GM21447 (cell line): ENCODE data around the gene KLHDC8A.

ENCODE experiments used
- ATAC-seq: cut with Tn5 transposase; IDR thresholded peaks from one replicate; pipeline ENCODE4 v1.9.1; 2021; ENCODE audit not compliant: unreplicated experiment

KLHDC8A gene

DNA sequence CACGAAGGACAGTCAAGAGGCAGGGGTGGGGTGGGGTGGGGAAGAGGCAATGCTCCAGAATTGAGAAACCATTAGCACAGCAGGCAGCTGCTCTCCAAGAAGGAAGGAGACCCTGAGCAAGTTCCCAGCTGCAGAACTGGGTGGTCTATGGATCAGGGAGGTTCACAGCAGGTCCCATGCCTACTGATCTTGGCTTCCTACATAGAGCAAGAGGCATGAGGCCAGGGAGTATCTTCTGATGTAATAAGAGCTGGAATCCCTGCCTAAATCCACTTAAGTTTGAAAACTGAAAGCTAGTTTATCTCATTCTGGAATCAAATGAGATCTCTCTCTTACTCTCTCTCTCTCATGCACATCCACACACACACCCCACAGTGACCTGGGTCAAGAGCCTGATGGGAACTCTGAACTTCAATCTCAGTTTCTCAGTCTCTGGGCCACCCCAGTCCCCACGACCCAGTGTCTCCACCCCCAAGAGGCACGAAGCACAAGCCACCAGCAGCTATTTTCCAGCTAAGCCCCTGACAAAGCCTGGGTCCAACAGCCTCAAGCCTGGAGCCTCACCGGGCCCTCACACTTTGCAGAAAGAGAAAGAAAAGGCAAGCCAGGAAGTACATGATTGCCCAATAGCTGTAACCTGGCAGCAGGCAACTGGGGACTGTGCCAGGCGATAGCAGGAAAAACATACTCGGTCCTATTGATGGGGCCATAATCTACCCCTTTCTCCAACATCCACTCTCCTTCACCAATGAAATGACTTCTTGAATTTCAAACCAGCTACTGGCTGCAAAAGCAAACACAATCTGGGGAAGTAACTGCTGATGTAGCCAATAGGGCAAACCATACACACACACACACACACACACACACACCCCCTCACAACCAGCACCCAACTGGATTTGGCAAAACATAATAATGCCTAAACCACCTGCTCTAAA is 37.4 kb downstream of the KLHDC8A start:
- ATAC-seq: no peak

GRCh38 chr1:205318231-205318991 is 38.3 kb downstream of the KLHDC8A start:
- ATAC-seq: no peak

- ATAC-seq: no peak
Observed at GRCh38 chr1:205317311-205317917, 39.3 kb downstream of the KLHDC8A start.

GRCh38 chr1:205316161-205316566 is 40.6 kb downstream of the KLHDC8A start:
- ATAC-seq: no peak

GRCh38 chr1:205315008-205315618 is 41.6 kb downstream of the KLHDC8A start:
- ATAC-seq: no peak

GRCh38 chr1:205313563-205314308 is 43.0 kb downstream of the KLHDC8A start:
- ATAC-seq: peak; percentile 68

GRCh38 chr1:205312866-205313562 is 43.7 kb downstream of the KLHDC8A start:
- ATAC-seq: no peak

GRCh38 chr1:205310976-205311704 is 45.6 kb downstream of the KLHDC8A start:
- no peak for ATAC-seq

GRCh38 chr1:205309741-205310140 is 47.0 kb downstream of the KLHDC8A start:
- no peak for ATAC-seq

- ATAC-seq: no peak
Observed at GRCh38 chr1:205306929-205307566, 49.7 kb downstream of the KLHDC8A start.

GRCh38 chr1:205304695-205305070 is 52.0 kb downstream of the KLHDC8A start:
- ATAC-seq: no peak

- no peak for ATAC-seq
Observed at GRCh38 chr1:205304046-205304694, 52.6 kb downstream of the KLHDC8A start.

DNA sequence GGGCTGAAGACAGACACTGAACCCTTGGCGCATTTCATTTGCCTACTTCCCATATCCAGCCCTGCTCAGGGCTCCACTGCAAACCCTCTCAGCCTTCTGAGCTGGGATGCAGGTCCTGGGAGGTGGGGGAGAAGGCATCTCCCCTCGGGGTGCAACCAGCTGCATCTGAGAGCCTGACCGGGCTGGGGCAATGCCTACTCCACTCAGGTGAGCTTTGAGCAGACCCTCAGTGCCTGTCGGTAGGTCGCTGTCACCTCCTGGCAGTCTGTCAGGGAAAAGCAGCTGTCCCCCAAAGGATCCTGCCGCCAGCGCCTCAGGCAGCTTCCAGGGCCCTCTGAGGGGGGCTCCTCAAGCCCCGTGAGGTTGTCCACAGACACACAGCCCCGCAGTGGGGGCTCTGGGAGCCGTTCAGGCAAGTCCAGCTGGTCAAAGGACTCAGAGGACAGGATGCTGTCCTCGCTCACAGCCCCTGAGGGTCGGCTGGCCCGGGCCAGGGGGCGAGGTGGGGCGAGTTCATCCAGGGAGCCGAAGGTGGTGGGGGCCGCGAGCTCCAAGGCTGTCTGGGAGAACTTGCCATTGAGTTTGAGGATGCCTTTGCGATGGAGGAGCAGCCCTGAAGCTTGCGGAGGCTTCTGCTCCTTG is 53.4 kb downstream of the KLHDC8A start:
- ATAC-seq: no peak

DNA sequence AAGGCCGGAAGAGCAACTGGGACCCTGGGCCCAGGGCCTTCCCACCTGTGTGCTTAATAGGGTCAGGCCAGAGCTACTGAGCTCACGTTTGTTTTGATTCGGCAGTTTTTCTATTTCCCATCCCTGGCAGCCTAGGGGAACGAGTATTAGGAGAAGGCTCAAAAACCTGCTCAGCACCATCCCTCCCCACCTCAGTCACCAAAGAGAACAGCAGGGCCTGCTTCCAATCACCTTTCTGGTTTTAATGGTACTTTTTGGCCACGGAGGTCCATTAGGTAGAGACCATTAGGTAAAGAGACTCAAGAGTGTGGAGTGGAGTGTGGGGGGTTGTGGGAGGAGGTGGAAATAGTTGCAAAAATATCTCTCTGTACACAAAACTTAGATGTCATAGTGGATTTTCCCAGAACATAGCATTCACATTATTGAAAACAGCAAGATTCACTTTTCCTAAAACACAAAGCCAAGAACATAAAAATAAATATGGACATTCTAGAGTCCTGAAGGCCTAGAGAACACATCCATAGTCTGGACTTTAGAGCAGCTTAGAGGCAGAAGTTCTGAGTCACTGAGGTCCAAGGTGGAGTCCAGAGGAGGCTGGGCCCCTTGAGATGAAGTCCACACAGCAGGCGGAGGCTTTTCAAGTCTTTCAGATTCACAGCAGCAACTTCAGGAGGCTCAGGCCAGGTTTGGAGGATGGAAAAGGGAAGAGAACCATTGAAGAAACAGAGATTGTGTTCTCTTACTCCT is 54.7 kb downstream of the KLHDC8A start:
- no peak for ATAC-seq

GRCh38 chr1:205301205-205301821 is 55.4 kb downstream of the KLHDC8A start:
- no peak for ATAC-seq

GRCh38 chr1:205300149-205300548 is 56.6 kb downstream of the KLHDC8A start:
- no peak for ATAC-seq
